Trophoblast cell (in vitro differentiated cells and primary cell): ENCODE results near the gene MR1. TPM values are rescaled to one million over a fixed set of nuclear protein-coding genes. Genes with fewer than 3 reads are reported as not detected.

Experiments
- DNase-seq, 2 donors: peaks; one replicate each; pipeline ENCODE4 v3.0.0-alpha.2; 2016
- H2AFZ ChIP-seq: 2 replicates; pipeline ENCODE4 v1.6.1; 2013; ENCODE audit warnings: low read length, moderate library complexity, mild to moderate bottlenecking; ENCODE audit not compliant: insufficient read depth, poor library complexity
- H2AK5ac ChIP-seq: 2 replicates; pipeline ENCODE4 v1.6.1; 2013; ENCODE audit warnings: mild to moderate bottlenecking, low read length
- H2BK120ac ChIP-seq: 2 replicates; pipeline ENCODE4 v1.6.1; 2013; ENCODE audit warnings: low read length, mild to moderate bottlenecking, moderate library complexity; ENCODE audit not compliant: insufficient read depth, poor library complexity
- H2BK12ac ChIP-seq: 2 replicates; pipeline ENCODE4 v1.6.1; 2013; ENCODE audit warnings: mild to moderate bottlenecking, low read length, moderate library complexity
- H2BK5ac ChIP-seq: 2 replicates; pipeline ENCODE4 v1.6.1; 2013; ENCODE audit warnings: low read length, low read depth, moderate library complexity, mild to moderate bottlenecking; ENCODE audit not compliant: poor library complexity
- H3K14ac ChIP-seq: 2 replicates; pipeline ENCODE4 v1.6.1; 2013; ENCODE audit warnings: mild to moderate bottlenecking, low read length
- H3K18ac ChIP-seq: 2 replicates; pipeline ENCODE4 v1.6.1; 2013; ENCODE audit warnings: mild to moderate bottlenecking, low read length
- H3K23ac ChIP-seq: 2 replicates; pipeline ENCODE4 v1.6.1; 2013; ENCODE audit warnings: low read length
- H3K27ac ChIP-seq: 2 replicates; pipeline ENCODE4 v1.5.1; 2013; ENCODE audit warnings: low read depth, mild to moderate bottlenecking, inconsistent platforms, low read length, moderate library complexity
- H3K27me3 ChIP-seq: 2 replicates; pipeline ENCODE4 v1.6.1; 2013; ENCODE audit warnings: inconsistent platforms, mild to moderate bottlenecking, low read length, moderate library complexity; ENCODE audit not compliant: insufficient read depth
- H3K36me3 ChIP-seq, 2 experiments: 1 replicate in 1 of 2; 2 replicates in 1 of 2; pipeline ENCODE4 v1.6.1; 2013; ENCODE audit warnings: low read length in 2 of 2, mild to moderate bottlenecking in 2 of 2, moderate library complexity in 1 of 2; ENCODE audit not compliant: insufficient read depth in 2 of 2, control insufficient read depth in 1 of 2
- H3K4ac ChIP-seq: 2 replicates; pipeline ENCODE4 v1.6.1; 2013; ENCODE audit warnings: low read depth, mild to moderate bottlenecking, low read length, moderate library complexity
- H3K4me1 ChIP-seq, 2 experiments: 1 replicate in 1 of 2; 2 replicates in 1 of 2; pipeline ENCODE4 v1.6.1; 2013; ENCODE audit warnings: low read length in 2 of 2, mild to moderate bottlenecking in 2 of 2, moderate library complexity in 1 of 2; ENCODE audit not compliant: insufficient read depth in 2 of 2, control insufficient read depth in 1 of 2
- H3K4me2 ChIP-seq: 2 replicates; pipeline ENCODE4 v1.6.1; 2013; ENCODE audit warnings: inconsistent platforms, mild to moderate bottlenecking, low read length, moderate library complexity
- H3K4me3 ChIP-seq: 2 replicates; pipeline ENCODE4 v1.5.1; 2013; ENCODE audit warnings: mild to moderate bottlenecking, low read depth, low read length, inconsistent platforms
- H3K79me1 ChIP-seq: one replicate; pipeline ENCODE4 v1.6.1; 2013; ENCODE audit warnings: low read length
- H3K79me2 ChIP-seq: 2 replicates; pipeline ENCODE4 v1.6.1; 2013; ENCODE audit warnings: low read length, mild to moderate bottlenecking; ENCODE audit not compliant: control insufficient read depth, insufficient read depth, poor library complexity
- H3K9ac ChIP-seq: 2 replicates; pipeline ENCODE4 v1.6.1; 2013; ENCODE audit warnings: mild to moderate bottlenecking, low read length
- H3K9me3 ChIP-seq: 2 replicates; pipeline ENCODE4 v1.6.1; 2013; ENCODE audit warnings: low read depth, mild to moderate bottlenecking, control low read depth, inconsistent platforms, low read length; ENCODE audit not compliant: insufficient read depth
- H4K12ac ChIP-seq: 2 replicates; pipeline ENCODE4 v1.6.1; 2013; ENCODE audit warnings: low read depth, mild to moderate bottlenecking, low read length, moderate library complexity
- H4K8ac ChIP-seq: 2 replicates; pipeline ENCODE4 v1.6.1; 2013; ENCODE audit warnings: low read depth, mild to moderate bottlenecking, low read length, moderate library complexity
- H4K91ac ChIP-seq: one replicate; pipeline ENCODE4 v1.6.1; 2013; ENCODE audit warnings: low read depth, mild to moderate bottlenecking, low read length, moderate library complexity
- WGBS: extraction: QIAGEN DNeasy Blood & Tissue Kit; methylation state at CpG from one replicate; pipeline ENCODE4 v1.1.7; 2013; ENCODE audit warnings: missing lambda C conversion rate; ENCODE audit not compliant: insufficient read length, insufficient coverage; ENCODE audit errors: extremely low coverage; 5-methylcytosine and 5-hydroxymethylcytosine counted together
- polyA plus RNA-seq: library from polyadenylated mRNA; stranded (reverse); fragments of 200-250 nt; gene quantifications from 2 replicates; pipeline ENCODE4 v1.2.3, GENCODE V29; 2013

Gene MR1
- polyA plus RNA-seq = 0.57 and 0.79 TPM in 2 replicates

DNA sequence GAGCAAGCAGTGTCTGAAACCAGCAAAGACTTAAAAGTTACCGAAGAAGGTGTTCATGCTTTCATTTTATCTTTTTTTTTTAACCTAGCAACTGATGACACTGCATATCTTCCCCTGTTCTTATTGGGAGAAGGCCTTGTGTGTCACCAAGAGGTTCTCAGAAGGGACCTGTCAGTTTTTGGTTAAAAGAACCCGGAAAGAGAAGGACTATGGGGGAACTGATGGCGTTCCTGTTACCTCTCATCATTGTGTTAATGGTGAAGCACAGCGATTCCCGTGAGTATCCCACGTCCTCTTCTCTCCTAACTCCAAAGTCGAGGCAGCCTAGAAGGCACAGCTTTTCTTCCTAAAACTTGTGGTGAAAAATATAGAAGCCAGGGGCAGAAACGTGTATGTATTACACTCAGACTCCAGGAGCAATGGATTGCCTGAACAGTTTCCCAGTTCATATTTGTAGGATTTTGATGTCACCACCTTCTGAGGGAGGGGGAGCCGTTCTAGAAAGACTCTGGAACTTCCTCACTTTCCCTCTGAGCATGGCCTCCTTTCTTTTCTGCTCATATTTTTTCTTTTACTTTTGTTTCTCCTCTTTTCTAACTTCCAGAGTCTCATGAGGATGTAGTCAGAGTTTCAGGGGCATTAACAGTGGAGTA, at the start of gene MR1:
TSS of gene MR1 (plus strand) at position 185 of the 653 bp plus-strand sequence. CDS start at position 210, 25 bp downstream.
- peak within 1 kb of the TSS; percentile 51 for H3K18ac ChIP-seq
- H2BK120ac ChIP-seq = no peak within 1 kb of the TSS
- H2BK12ac ChIP-seq = no peak within 1 kb of the TSS
- peak; percentile 14 to 81 for DNase-seq
- H3K9ac ChIP-seq = no peak within 1 kb of the TSS
- H3K79me2 ChIP-seq = no peaks in the 10 kb centered on the region
- no peak within 1 kb of the TSS for H3K14ac ChIP-seq
- H2BK5ac ChIP-seq = no peak within 1 kb of the TSS
- no peak within 1 kb of the TSS for H3K23ac ChIP-seq
- no peaks in the 10 kb centered on the region for H3K79me1 ChIP-seq
- no peaks in the 10 kb centered on the region for H3K9me3 ChIP-seq
- H4K8ac ChIP-seq = peak within 1 kb of the TSS; percentile 59
- H4K12ac ChIP-seq = no peak within 1 kb of the TSS
- H2AK5ac ChIP-seq = no peak within 1 kb of the TSS
- WGBS = no CpG with 5 or more reads among the region's 9 CpGs
- no peak within 1 kb of the TSS for H3K27ac ChIP-seq
- H3K4ac ChIP-seq = no peak within 1 kb of the TSS
- H2AFZ ChIP-seq = peak within 1 kb of the TSS; percentile 79
- peaks cover 0 to 3% of the 10 kb centered on the region in 2 experiments for H3K4me1 ChIP-seq
- no peak within 1 kb of the TSS for H3K4me3 ChIP-seq
- H3K4me2 ChIP-seq = no peak within 1 kb of the TSS
- H4K91ac ChIP-seq = no peak within 1 kb of the TSS
- H3K27me3 ChIP-seq = no peaks in the 10 kb centered on the region
- no peaks in the 10 kb centered on the region for H3K36me3 ChIP-seq

DNA sequence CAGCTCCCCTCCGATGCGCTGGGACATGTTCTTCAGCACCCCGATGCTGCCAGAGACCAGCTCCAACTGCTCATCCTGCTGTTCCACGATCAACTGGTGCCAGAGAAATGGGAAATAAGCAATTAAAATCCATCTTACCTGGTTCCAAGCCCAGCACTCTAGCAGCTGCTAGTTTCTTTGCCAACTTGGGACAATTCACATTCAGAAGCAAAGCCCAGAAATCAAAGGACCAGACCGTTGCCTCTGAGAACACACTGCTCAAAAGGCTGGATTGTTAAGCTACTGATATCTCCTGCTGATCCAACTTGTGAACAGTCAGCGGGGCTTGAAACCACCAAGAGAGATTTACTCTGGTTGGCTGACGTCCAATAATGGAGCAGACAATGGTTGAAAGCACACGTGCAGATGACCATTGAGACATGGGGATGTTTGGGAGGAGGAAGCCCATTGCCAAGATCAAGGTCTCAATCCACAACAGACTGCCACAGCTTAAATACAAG, 45.5 kb upstream of the MR1 start:
- H2BK5ac ChIP-seq = no peak overlapping the region
- no peaks in the 10 kb centered on the region for H3K27me3 ChIP-seq
- H3K4ac ChIP-seq = no peak overlapping the region
- H4K91ac ChIP-seq = no peak overlapping the region
- H3K18ac ChIP-seq = no peak overlapping the region
- no peak overlapping the region for H4K12ac ChIP-seq
- H3K4me1 ChIP-seq = peaks cover 0 to 5% of the 10 kb centered on the region in 2 experiments
- H4K8ac ChIP-seq = no peak overlapping the region
- H3K4me3 ChIP-seq = no peak overlapping the region
- no peak overlapping the region for H3K23ac ChIP-seq
- H2BK12ac ChIP-seq = no peak overlapping the region
- H2AK5ac ChIP-seq = no peak overlapping the region
- H3K36me3 ChIP-seq = peaks cover 32 to 49% of the 10 kb centered on the region in 2 experiments
- peak overlapping the region; percentile 49 for H3K9ac ChIP-seq
- no peaks in the 10 kb centered on the region for H3K79me1 ChIP-seq
- no peak overlapping the region for H3K27ac ChIP-seq
- H3K4me2 ChIP-seq = no peak overlapping the region
- H3K79me2 ChIP-seq = no peaks in the 10 kb centered on the region
- no CpG with 5 or more reads among the region's 8 CpGs for WGBS
- no peak for DNase-seq
- H3K9me3 ChIP-seq = peaks cover 1% of the 10 kb centered on the region
- no peak overlapping the region for H2BK120ac ChIP-seq
- H2AFZ ChIP-seq = no peak overlapping the region
- no peak overlapping the region for H3K14ac ChIP-seq

DNA sequence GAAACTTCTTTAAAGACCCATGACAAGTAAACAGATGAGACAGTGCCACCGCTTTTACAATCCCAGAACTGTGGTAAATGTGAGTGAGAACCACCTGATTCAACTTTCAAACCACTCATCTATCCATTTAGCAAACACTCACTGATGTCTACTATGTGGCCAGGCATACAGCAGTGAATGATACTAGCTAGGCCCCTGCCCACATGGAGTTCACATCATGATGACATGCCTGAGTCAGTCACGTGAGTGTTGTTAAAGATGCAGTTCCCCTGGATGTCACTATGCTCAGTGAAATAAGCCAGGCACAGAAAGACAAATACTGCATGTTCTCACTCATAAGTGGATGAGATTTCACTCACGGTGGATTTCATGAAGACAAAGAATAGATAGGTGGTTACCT, 39.5 kb upstream of the MR1 start:
- no peak overlapping the region for H3K18ac ChIP-seq
- H3K9me3 ChIP-seq = no peaks in the 10 kb centered on the region
- H3K4me3 ChIP-seq = no peak overlapping the region
- H3K14ac ChIP-seq = no peak overlapping the region
- no peaks in the 10 kb centered on the region for H3K79me1 ChIP-seq
- peak; percentile 11 to 27 for DNase-seq
- H3K23ac ChIP-seq = no peak overlapping the region
- H3K4me1 ChIP-seq = peaks cover 0 to 5% of the 10 kb centered on the region in 2 experiments
- WGBS = no CpG with 5 or more reads among the region's 3 CpGs
- H4K91ac ChIP-seq = no peak overlapping the region
- peaks cover 13 to 21% of the 10 kb centered on the region in 2 experiments for H3K36me3 ChIP-seq
- no peak overlapping the region for H4K12ac ChIP-seq
- no peaks in the 10 kb centered on the region for H3K27me3 ChIP-seq
- H2AFZ ChIP-seq = no peak overlapping the region
- H4K8ac ChIP-seq = no peak overlapping the region
- H2BK12ac ChIP-seq = no peak overlapping the region
- no peaks in the 10 kb centered on the region for H3K79me2 ChIP-seq
- no peak overlapping the region for H3K27ac ChIP-seq
- no peak overlapping the region for H2AK5ac ChIP-seq
- H3K9ac ChIP-seq = no peak overlapping the region
- no peak overlapping the region for H3K4ac ChIP-seq
- H2BK120ac ChIP-seq = no peak overlapping the region
- H2BK5ac ChIP-seq = no peak overlapping the region
- no peak overlapping the region for H3K4me2 ChIP-seq

DNA sequence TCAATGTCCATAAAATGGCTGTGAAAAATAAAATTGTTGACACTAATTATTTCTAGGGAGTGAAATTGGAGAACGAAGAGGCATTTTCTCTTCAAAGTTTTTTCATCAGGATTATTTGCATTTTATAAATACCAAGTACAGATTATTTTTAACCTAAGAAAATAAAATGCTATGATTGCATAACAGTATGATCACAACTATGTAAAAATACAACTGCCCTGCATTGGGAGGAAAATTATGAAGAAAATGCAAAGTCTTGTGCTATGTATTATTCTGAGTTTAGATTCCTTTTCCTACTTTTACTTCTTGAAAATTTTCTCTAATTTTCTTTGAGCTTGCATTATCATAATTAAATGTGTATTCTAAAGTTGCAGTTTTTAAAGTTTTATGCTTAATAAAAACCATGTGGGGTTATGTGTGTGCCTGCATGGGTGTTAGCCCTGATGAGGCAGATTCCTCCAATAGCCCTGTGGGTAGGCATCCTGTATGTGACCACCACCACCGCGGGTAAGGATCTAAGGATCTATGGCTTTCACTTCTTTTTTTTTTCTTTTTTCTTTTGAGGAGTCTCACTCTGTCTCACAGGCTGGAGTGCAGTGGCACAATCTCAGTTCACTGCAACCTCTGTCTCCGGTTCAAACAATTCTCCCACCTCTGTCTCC, 35.8 kb upstream of the MR1 start:
- Histone ChIP-seq H2AK5ac (no peak overlapping the region), H2AFZ (no peak overlapping the region), H3K27ac (no peak overlapping the region), H4K91ac (no peak overlapping the region), H3K36me3 (peaks cover 8 to 13% of the 10 kb centered on the region in 2 experiments), H3K14ac (no peak overlapping the region), H3K4me2 (no peak overlapping the region), H4K8ac (no peak overlapping the region), H3K4me1 (no peaks in the 10 kb centered on the region), H3K9ac (no peak overlapping the region), H2BK12ac (no peak overlapping the region), H2BK5ac (no peak overlapping the region), H3K4ac (no peak overlapping the region), H3K79me2 (no peaks in the 10 kb centered on the region), H2BK120ac (no peak overlapping the region), H3K4me3 (no peak overlapping the region), H3K9me3 (peaks cover 1% of the 10 kb centered on the region), H3K79me1 (no peaks in the 10 kb centered on the region), H3K27me3 (no peaks in the 10 kb centered on the region), H3K18ac (no peak overlapping the region), H4K12ac (no peak overlapping the region), H3K23ac (no peak overlapping the region)
- WGBS = no CpG with 5 or more reads among the region's 4 CpGs
- DNase-seq = peak in 1 of 2 donors; percentile 48
